Measurements from ENCODE around the gene PPFIBP1. TPM values are rescaled to one million over a fixed set of nuclear protein-coding genes. Genes with fewer than 3 reads are reported as not detected.
A peak's percentile ranks its signal among the peaks of the same experiment; 100 is the strongest.

Gene PPFIBP1
- total and polyA plus RNA-seq, 2 of the 8 experiments (the other 6 are each of a cell fraction or from before 2014, with no cell fraction given) = 7.7 to 31.3 TPM

GRCh38 chr12:27709212-27709931 is 185.4 kb downstream of the PPFIBP1 start:
- H3K9ac ChIP-seq (replicated peaks in 1 of 4; ENCODE audit: extremely low read depth in 1 of 4, low read depth in 3 of 4, low read length in 3 of 4) = no peak overlapping the region
- H3K4me1 ChIP-seq (replicated peaks in 1 of 4; ENCODE audit: control insufficient read depth in 3 of 4, insufficient read depth in 4 of 4, low read length in 3 of 4) = peaks cover 0 to 3% (median 1%) of the 10 kb centered on the region in 4 experiments; a peak in 3 of 7 replicates
- H3K4me3 ChIP-seq (ENCODE audit: extremely low read depth in 1 of 4, insufficient read depth in 2 of 4, low read depth in 3 of 4, low read length in 4 of 4) = no peak overlapping the region
- H2BK5ac ChIP-seq (ENCODE audit: low read depth, low read length) = no peak overlapping the region
- H4K8ac ChIP-seq (ENCODE audit: extremely low read depth, insufficient read depth, low read length) = no peak overlapping the region
- no peak overlapping the region for H3K56ac ChIP-seq (replicated peaks; ENCODE audit: insufficient read length, low read depth, low read length)
- DNase-seq (ENCODE audit: low read depth in 1 of 2, low spot score in 2 of 2) (no peak), FAIRE-seq (no peak)
- WGBS, 2 experiments (ENCODE audit: extremely low coverage in 1 of 2, insufficient coverage in 1 of 2, insufficient read length in 1 of 2, insufficient replicate concordance in 2 of 2, low coverage in 1 of 2, low lambda C conversion rate in 2 of 2, missing lambda C conversion rate in 1 of 2) = 94% methylated on average over 12 of the region's 12 CpGs; no CpG with 5 or more reads in 1 of the 2 experiments
- no peak overlapping the region for H2BK12ac ChIP-seq (ENCODE audit: low read depth, low read length)
- H4K5ac ChIP-seq (ENCODE audit: insufficient read length, low read depth, low read length) = no peak overlapping the region
- H3K79me1 ChIP-seq (ENCODE audit: low read depth, low read length) = peaks cover 5% of the 10 kb centered on the region; the same call in 1 of the 2 replicates
- H2AFZ ChIP-seq (ENCODE audit: low read length) = no peak overlapping the region
- no peak overlapping the region for H4K91ac ChIP-seq (replicated peaks; ENCODE audit: insufficient read length, low read length)
- H2BK120ac ChIP-seq (replicated peaks; ENCODE audit: low read depth, low read length) = no peak overlapping the region
- peaks cover 0 to 5% of the 10 kb centered on the region in 2 experiments for H4K20me1 ChIP-seq (replicated peaks in 1 of 2; ENCODE audit: control insufficient read depth in 1 of 2, insufficient read depth in 2 of 2, low read length in 2 of 2)
- peak overlapping the region in 1 of 2 experiments; percentile 80; a peak in 1 of 4 replicates for H3K4me2 ChIP-seq (ENCODE audit: insufficient read depth in 1 of 2, low read depth in 2 of 2, low read length in 2 of 2)
- ChIA-PET CTCF (ENCODE audit: partially characterized antibody) (interaction anchor here (0.6 to 1.6 kb wide), 4 partner anchors 8 to 70 kb away, joined by 3 to 7 read pairs (median 4); no protein-coding TSS in a partner anchor), POLR2A (ENCODE audit: partially characterized antibody) (interaction anchor here (1.4 kb wide), 1 partner anchor 11 kb away, joined by 8 read pairs; no protein-coding TSS in a partner anchor)
- no peak overlapping the region for H2BK20ac ChIP-seq (ENCODE audit: low read length)
- H3K27me3 ChIP-seq (replicated peaks in 1 of 4; ENCODE audit: control insufficient read depth in 3 of 4, extremely low read depth in 1 of 4, insufficient read depth in 3 of 4, low read length in 3 of 4) = no peaks in the 10 kb centered on the region
- H3K27ac ChIP-seq (ENCODE audit: low read depth, low read length) = no peak overlapping the region
- no peaks in the 10 kb centered on the region for H3K9me3 ChIP-seq (ENCODE audit: insufficient read depth in 2 of 2, low read depth in 1 of 2, low read length in 1 of 2)
- TF ChIP-seq CEBPB (IDR thresholded peaks at IDR 0.05; ENCODE audit: low read depth, low read length) (no peak), TCF12 (IDR thresholded peaks at IDR 0.05; ENCODE audit: low read depth, low read length) (no peak)
- TF ChIP-seq, protein P1, sequence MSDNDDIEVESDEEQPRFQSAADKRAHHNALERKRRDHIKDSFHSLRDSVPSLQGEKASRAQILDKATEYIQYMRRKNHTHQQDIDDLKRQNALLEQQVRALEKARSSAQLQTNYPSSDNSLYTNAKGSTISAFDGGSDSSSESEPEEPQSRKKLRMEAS (IDR thresholded peaks at IDR 0.05) = no peak
- H2AK5ac ChIP-seq (ENCODE audit: low read depth, low read length) = no peak overlapping the region
- H3K4ac ChIP-seq (replicated peaks; ENCODE audit: insufficient read length, low read depth, low read length) = no peak overlapping the region
- no peak overlapping the region for H3K14ac ChIP-seq (ENCODE audit: insufficient read length)
- H3K79me2 ChIP-seq (ENCODE audit: control insufficient read depth in 1 of 2, insufficient read depth in 2 of 2, low read length in 2 of 2) = peaks cover 10 to 35% of the 10 kb centered on the region in 2 experiments; a peak in 3 of 4 replicates
- H2BK15ac ChIP-seq (ENCODE audit: low read length) = no peak overlapping the region
- H3K36me3 ChIP-seq (ENCODE audit: control insufficient read depth in 2 of 4, insufficient read depth in 4 of 4, low read length in 3 of 4) = no peaks in the 10 kb centered on the region; a peak in 1 of 8 replicates
- peaks cover 13% of the 10 kb centered on the region; the same call in 1 of the 2 replicates for H3K23me2 ChIP-seq (ENCODE audit: low read depth, low read length)
- H3K18ac ChIP-seq (ENCODE audit: extremely low read depth, low read length) = no peak overlapping the region
- H3K23ac ChIP-seq (ENCODE audit: insufficient read length) = no peak overlapping the region

All from H1 (cell line).